HCT116 (cell line): ENCODE measurements around the gene SERPIND1.

Source experiments
- EGR1 ChIP-seq: IDR thresholded peaks from 2 replicates; pipeline ENCODE4 v1.6.1; 2012; ENCODE audit warnings: low read depth
- ELF1 ChIP-seq: IDR thresholded peaks from 2 replicates; pipeline ENCODE4 v1.6.1; 2012; ENCODE audit warnings: low read depth, borderline replicate concordance
- EZH2 ChIP-seq: fragments of 200-600 bp; sonication (generic); IDR thresholded peaks from 2 replicates; pipeline ENCODE4 v1.6.1; 2017; ENCODE audit warnings: antibody characterized with exemption, mixed run types
- POLR2A ChIP-seq: IDR thresholded peaks from 2 replicates; pipeline ENCODE4 v1.7.0; 2011; ENCODE audit warnings: borderline replicate concordance; ENCODE audit not compliant: insufficient read depth, insufficient read length; ENCODE audit errors: extremely low read depth
- POLR2AphosphoS5 ChIP-seq: IDR thresholded peaks from 2 replicates; pipeline ENCODE4 v1.6.1; 2011; ENCODE audit warnings: mild to moderate bottlenecking, low read depth, low read length, moderate library complexity
- SIN3A ChIP-seq: IDR thresholded peaks from 2 replicates; pipeline ENCODE4 v1.6.1; 2012; ENCODE audit warnings: low read depth
- TCF7L2 ChIP-seq: IDR thresholded peaks from 2 replicates; pipeline ENCODE4 v1.7.0; 2011; ENCODE audit warnings: borderline replicate concordance, inconsistent platforms; ENCODE audit not compliant: insufficient read depth, insufficient read length; ENCODE audit errors: extremely low read depth
- TF ChIP-seq, protein P1 (sequence below), 3 experiments: fragments of 200-600 bp in 1 of 3; sonication (generic) in 1 of 3; IDR thresholded peaks in 2 of 3; conservative IDR thresholded peaks in 1 of 3; 2 replicates each; pipeline ENCODE4 v1.5.1; 2012 to 2017; ENCODE audit warnings: low read depth in 2 of 3, low read length in 2 of 3, antibody characterized with exemption in 1 of 3, borderline replicate concordance in 1 of 3, control low read depth in 1 of 3, mild to moderate bottlenecking in 1 of 3, mixed read lengths in 1 of 3, mixed run types in 1 of 3, moderate library complexity in 1 of 3; ENCODE audit not compliant: insufficient read depth in 1 of 3

DNA sequence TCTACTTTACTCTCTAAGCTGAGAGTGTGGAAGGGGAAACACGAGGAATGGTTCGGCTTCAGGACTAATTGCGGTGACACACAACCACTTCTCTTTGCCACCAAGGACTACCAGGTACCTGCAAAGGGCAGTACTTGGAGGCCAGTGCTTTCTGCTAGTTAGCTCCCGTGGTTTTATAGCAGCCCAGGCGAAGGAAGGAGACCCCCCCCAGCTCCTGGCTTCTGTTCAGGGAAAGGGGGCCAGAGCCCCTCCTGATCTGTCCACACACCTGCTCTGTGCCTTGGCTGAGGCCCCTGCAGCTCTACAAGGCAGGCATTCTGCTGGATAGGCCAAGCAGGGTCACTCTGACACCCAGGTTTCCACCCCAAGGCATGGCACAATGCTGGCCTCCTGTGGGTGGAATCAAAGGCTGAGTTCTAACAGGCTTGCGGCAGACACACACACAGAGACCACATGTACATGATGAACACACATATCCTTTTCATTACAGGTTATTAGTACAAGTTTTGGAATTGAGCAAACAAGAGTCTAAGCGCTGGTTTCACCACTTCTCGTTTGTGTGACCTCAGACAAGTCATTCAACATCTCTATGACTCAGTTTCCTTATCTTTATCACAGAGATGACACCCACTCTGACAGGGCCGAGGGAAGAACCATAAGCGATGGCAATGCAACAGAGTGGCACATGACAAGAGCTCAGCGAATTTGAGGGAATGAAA lies 7.5 kb downstream of the SERPIND1 start:
- TF ChIP-seq SIN3A (no peak), POLR2A (no peak), EGR1 (no peak), TCF7L2 (no peak), ELF1 (no peak), EZH2 (no peak), POLR2AphosphoS5 (no peak)
- TF ChIP-seq, protein P1, sequence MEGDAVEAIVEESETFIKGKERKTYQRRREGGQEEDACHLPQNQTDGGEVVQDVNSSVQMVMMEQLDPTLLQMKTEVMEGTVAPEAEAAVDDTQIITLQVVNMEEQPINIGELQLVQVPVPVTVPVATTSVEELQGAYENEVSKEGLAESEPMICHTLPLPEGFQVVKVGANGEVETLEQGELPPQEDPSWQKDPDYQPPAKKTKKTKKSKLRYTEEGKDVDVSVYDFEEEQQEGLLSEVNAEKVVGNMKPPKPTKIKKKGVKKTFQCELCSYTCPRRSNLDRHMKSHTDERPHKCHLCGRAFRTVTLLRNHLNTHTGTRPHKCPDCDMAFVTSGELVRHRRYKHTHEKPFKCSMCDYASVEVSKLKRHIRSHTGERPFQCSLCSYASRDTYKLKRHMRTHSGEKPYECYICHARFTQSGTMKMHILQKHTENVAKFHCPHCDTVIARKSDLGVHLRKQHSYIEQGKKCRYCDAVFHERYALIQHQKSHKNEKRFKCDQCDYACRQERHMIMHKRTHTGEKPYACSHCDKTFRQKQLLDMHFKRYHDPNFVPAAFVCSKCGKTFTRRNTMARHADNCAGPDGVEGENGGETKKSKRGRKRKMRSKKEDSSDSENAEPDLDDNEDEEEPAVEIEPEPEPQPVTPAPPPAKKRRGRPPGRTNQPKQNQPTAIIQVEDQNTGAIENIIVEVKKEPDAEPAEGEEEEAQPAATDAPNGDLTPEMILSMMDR (IDR thresholded peaks at IDR 0.05 in 2 of 3, conservative IDR thresholded peaks at IDR 0.05 in 1 of 3; ENCODE audit: borderline replicate concordance in 1 of 3, insufficient read depth in 1 of 3, low read depth in 2 of 3, low read length in 2 of 3): no peak
